ENCODE results near the gene FAM184A.

DNA sequence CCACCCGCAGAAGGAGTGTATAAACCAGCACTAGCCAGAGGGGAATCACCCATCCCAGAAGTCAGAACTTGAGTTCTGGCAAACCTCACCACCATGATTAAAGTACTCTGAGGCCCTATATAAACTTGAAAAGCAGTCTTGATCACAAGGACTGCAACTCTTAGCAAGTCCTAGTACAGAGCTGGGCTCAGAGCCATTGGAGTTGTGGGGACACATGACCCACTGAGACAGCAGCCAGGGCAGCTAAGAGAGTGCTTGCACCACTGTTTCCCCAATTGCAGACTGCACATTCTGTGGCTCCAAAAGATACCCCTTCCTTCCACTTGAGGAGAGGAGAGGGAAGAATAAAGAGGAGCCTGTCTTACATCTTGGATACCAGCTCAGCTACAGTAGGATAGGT lies 138.8 kb downstream of the FAM184A start:
- TF ChIP-seq, protein P1, sequence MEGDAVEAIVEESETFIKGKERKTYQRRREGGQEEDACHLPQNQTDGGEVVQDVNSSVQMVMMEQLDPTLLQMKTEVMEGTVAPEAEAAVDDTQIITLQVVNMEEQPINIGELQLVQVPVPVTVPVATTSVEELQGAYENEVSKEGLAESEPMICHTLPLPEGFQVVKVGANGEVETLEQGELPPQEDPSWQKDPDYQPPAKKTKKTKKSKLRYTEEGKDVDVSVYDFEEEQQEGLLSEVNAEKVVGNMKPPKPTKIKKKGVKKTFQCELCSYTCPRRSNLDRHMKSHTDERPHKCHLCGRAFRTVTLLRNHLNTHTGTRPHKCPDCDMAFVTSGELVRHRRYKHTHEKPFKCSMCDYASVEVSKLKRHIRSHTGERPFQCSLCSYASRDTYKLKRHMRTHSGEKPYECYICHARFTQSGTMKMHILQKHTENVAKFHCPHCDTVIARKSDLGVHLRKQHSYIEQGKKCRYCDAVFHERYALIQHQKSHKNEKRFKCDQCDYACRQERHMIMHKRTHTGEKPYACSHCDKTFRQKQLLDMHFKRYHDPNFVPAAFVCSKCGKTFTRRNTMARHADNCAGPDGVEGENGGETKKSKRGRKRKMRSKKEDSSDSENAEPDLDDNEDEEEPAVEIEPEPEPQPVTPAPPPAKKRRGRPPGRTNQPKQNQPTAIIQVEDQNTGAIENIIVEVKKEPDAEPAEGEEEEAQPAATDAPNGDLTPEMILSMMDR (conservative IDR thresholded peaks at IDR 0.05; ENCODE audit: low read length) = no peak
- TF ChIP-seq EZH2phosphoT487 (IDR thresholded peaks at IDR 0.05; ENCODE audit: borderline replicate concordance, low read depth, low read length) = no peak

Measured in OCI-LY7 (cell line).